WI38 (cell line): ENCODE data around the gene RMP24.
"Not testable (repeated sequence)": the region's sequence is repeated elsewhere in the genome, so short reads cannot be mapped to it uniquely, and the experiment has no call there.

ENCODE experiments used
- H3K4me3 ChIP-seq: 2 replicates; pipeline ENCODE4 v1.5.1; 2011; ENCODE audit warnings: low read depth, mild to moderate bottlenecking, control low read depth, low read length
- TF ChIP-seq, protein P1 (sequence below): IDR thresholded peaks from 2 replicates; pipeline ENCODE4 v1.5.1; 2012; ENCODE audit warnings: low read depth, mild to moderate bottlenecking, control low read depth, low read length

Gene RMP24

DNA sequence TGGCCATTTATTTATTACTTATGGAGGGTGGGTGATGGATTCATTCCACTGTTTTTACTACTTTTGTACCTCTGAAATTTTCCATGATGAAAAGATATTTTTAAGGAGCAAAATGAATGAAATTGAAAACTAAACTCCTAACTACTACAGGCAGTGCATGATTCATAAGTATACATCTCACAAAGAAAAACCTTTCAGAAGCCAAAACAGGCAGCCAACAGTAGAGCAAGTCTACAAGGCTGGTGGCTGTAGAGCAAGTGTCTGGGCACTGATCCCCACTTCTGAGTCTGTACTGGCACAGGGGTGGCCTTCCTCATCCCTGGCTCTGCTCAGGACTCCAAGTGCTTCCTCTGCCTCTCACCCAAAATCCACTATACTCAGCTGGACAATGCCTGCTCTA lies 8.2 kb upstream of the RMP24 start:
- H3K4me3 ChIP-seq = no peak overlapping the region
- TF ChIP-seq, protein P1, sequence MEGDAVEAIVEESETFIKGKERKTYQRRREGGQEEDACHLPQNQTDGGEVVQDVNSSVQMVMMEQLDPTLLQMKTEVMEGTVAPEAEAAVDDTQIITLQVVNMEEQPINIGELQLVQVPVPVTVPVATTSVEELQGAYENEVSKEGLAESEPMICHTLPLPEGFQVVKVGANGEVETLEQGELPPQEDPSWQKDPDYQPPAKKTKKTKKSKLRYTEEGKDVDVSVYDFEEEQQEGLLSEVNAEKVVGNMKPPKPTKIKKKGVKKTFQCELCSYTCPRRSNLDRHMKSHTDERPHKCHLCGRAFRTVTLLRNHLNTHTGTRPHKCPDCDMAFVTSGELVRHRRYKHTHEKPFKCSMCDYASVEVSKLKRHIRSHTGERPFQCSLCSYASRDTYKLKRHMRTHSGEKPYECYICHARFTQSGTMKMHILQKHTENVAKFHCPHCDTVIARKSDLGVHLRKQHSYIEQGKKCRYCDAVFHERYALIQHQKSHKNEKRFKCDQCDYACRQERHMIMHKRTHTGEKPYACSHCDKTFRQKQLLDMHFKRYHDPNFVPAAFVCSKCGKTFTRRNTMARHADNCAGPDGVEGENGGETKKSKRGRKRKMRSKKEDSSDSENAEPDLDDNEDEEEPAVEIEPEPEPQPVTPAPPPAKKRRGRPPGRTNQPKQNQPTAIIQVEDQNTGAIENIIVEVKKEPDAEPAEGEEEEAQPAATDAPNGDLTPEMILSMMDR = no peak

DNA sequence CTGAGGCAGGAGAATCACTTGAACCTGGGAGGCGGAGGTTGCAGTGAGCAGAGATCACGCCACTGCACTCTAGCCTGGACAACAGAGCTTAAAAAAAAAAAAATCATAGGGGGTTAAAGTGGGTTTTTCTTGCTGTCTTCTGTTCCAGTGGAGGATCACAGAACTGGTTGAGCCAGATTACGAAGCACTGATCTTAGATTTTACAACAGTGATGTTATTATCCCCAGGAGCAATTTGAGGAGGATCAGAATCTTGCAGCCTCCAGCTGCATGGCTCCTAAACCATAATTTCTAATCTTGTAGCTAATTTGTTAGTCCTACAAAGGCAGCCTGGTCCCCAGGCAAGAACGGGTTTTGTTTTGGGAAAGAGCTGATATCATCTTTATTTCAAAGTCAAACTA lies 4.6 kb upstream of the RMP24 start:
- H3K4me3 ChIP-seq = not testable (repeated sequence)

DNA sequence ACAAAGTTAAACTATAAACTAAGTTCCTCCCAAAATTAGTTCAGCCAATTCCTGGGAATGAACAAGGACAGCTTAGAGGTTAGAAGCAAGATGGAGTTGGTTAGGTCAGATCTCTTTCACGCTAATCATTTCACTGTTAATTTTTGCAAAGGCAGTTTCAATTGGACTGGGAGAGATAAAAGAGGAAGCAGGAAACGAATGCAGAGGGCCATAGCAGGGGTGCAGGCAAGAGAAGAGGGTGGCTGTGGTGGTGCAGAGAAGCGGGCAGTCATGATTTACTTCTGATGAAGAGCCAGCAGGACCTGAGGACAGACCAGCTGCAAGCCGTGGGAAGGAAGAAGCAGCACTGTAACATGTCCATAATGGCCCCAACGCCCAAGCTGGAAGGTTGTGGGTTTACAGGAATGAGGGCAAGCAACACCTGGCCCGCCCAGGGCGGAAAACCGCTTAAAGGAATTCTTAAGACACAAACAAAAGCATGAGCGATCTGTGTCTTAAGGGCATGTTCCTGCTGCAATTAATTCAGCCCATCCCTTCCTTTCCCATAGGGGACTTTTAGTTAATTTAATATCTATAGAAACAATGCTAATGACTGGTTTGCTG lies 4.1 kb upstream of the RMP24 start:
- TF ChIP-seq, protein P1 = no peak

DNA sequence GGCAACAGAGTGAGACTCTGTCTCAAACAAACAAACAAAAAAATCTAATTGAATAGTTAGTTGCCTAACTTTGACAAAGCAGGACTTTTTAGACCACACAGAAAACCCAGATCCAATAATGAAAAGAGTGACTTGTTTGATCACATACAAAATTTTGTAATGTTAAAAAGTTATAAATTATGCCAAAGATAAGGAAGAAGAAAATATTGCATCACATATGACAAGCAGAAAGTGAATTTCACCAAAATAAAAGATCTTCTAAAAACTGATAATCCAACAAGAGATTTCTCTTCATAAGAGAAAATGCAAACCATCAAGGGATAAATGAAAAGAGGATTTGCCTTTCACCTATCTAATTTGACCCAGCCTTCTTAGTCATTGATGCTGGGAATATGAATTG lies 2.8 kb upstream of the RMP24 start:
- TF ChIP-seq, protein P1 = no peak
- no peak overlapping the region for H3K4me3 ChIP-seq

More for the DNA sequence above, 4.1 kb upstream of the RMP24 start:
- H3K4me3 ChIP-seq = no peak overlapping the region

DNA sequence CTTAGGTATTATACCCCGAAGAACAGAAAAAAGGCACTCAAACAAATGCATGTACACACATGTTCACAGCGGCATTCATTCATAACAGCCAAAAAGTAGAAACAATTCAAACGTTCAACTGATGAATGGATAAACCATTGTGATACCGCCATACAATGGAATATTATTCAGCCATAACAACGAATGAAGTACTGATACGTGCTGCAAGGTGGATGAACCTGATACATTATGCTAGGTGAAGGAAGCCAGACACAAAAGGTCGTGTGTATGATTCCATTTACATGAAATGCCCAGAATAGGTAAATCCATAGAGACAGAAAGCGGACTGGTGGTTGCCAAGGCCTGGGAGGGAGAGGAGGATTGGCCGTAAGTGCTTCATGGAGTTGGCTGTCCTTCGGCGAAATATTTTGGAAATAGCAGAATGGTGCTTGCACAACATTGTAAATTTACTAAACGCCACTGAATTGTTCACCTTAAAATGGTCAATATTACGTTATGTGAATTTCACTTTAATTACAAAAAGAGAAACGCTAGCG lies 750 bp upstream of the RMP24 start:
- TF ChIP-seq, protein P1 = no peak
- H3K4me3 ChIP-seq = peak overlapping the region; percentile 99

DNA sequence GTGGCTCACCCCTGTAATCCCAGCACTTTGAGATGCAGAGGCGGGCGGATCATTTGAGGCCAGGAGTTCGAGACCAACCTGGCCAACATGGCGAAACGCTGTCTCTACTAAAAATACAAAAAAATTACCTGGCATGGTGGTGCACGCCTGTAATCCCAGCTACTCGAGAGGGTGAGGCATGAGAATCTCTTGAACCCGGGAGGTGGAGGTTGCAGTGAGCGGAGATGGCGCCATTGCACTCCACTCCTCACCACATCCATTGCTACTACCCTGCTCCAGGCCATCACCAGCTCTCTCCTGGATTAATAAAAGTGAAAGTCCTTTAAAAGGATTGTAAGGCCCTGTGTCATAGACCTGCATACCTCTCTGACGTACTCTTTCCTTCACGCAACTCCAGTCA lies 1.2 kb downstream of the RMP24 start:
- TF ChIP-seq, protein P1 = no peak
- peak overlapping the region; percentile 99 for H3K4me3 ChIP-seq

DNA sequence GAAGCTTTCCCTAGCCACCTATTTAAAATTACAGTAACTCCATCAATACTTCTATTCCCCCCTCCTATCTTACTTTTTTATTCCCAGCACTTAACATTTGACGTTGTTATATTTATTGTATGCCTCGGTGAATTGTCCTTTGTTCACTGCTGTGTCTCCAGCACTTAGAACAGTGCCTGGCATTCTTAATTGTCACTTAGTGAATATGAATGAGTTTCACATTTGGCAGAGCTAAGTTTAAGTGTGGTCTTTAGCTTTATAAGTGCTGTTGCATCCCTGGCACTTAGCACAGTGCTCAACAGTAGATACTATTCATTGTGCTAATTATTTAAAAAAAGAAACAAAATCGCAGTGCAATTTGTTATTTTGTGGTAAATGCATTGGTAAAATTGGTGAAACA lies 1.7 kb downstream of the RMP24 start:
- no peak overlapping the region for H3K4me3 ChIP-seq
- TF ChIP-seq, protein P1 = no peak

DNA sequence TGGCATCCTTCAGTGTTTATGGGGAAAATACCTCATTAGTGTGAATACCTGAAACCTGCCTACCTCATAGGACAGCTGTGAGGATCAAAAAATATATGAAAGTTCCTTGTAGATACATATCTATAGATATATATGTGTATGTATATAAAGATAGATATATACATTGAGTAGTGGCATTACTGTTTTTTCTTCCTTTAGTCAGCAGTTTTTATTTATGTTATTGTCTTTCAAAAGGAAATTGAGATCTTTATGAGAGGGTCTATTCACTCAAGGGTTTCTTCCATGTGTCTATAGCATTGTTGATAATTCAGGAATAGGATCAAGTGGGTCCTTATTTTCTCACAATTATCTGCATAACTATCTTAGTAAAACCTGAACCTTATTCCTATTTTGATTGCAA lies 6.6 kb downstream of the RMP24 start:
- TF ChIP-seq, protein P1 = no peak
- no peak overlapping the region for H3K4me3 ChIP-seq
